Activated T-cell treated with anti-CD3 and anti-CD28 coated beads, Interleukin-2, amount 50 U/mL, for 4 hours (primary cell): ENCODE measurements around the gene ZNF660. TPM values are rescaled to one million over a fixed set of nuclear protein-coding genes. Genes with fewer than 3 reads are reported as not detected.

ENCODE experiments used
- total RNA-seq, 3 donors: library from RNA; stranded (reverse); gene quantifications; one replicate each; pipeline ENCODE4 v1.2.1, GENCODE V29; 2021

ZNF660 gene
- total RNA-seq, 3 donors from 2014 or later, result 0.52 to 0.71 (median 0.66) TPM

Other genes starting within 250 kb of the ZNF660 start
- 1 to 10 TPM; 8.2 to 9.0 (median 8.6) TPM for gene TCAIM, start 246.2 kb upstream of the ZNF660 start, total RNA-seq
- gene ZNF445, start 107.3 kb upstream of the ZNF660 start, total RNA-seq, result 1 to 10 TPM; 7.5 to 9.4 (median 8.7) TPM
- gene ZKSCAN7, start 29.8 kb upstream of the ZNF660 start, total RNA-seq, result 1 to 10 TPM; 2.0 to 2.3 (median 2.0) TPM
- gene ZNF197, start 40.1 kb downstream of the ZNF660 start, total RNA-seq, result 1 to 10 TPM; 7.2 to 8.2 (median 7.6) TPM
- 1 to 10 TPM; 5.3 to 6.7 (median 6.6) TPM for gene ZNF35, start 63.8 kb downstream of the ZNF660 start, total RNA-seq
- gene ZNF502, start 127.7 kb downstream of the ZNF660 start, total RNA-seq, result 1 to 10 TPM; 2.3 to 3.0 (median 2.3) TPM
- gene ZNF501, start 144.7 kb downstream of the ZNF660 start, total RNA-seq, result 1 to 10 TPM; 2.2 to 3.0 (median 2.5) TPM
- 10 to 100 TPM; 35.5 to 42.2 (median 40.7) TPM for gene KIAA1143, start 176.7 kb downstream of the ZNF660 start, total RNA-seq
- gene KIF15, start 176.8 kb downstream of the ZNF660 start, total RNA-seq, result 1 to 10 TPM; 4.7 to 6.2 (median 6.1) TPM